Measurements from ENCODE around the gene INPP5A.

Gene INPP5A

DNA sequence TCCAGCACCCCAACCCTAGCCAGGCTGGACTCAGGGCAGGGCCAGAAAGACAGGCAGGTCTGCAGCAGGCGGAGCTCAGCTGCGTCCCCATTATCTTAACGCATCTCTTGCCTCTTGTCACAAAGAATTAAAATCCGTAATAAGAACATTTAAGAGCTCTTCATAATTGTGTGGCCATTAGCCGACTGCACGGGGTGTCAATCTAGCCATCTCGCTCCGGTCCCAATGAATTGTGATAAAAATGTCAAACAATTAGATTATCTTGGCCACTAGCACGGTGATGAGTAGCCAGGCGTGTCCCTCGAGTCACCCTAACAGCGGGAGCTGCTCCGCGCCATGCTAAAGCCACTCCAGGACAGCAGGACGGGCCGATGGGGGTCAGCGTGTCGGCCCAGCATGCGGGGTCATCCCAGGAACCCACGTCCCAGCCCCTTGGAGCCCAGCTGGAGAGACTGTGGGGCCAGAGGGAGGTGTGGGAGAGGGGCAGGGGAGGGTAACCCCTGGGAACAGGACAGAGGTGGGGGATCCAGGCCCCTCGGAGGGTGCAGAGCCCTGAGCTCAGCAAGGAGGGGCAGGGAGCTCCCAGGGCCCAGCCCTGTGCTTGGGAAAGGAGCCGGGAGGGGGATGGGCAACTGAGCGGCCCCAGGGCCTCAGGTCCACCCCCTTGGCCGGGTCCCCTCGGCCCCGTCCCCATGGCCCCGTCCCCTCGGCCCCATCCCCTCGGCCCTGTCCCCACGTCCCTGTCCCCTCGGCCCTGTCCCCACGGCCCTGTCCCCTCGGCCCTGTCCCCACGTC, 266.0 kb downstream of the INPP5A start:
- Histone ChIP-seq H3K36me3 (ENCODE audit: control insufficient read depth in 1 of 2, insufficient read depth in 2 of 2, low read length in 2 of 2) (no peaks in the 10 kb centered on the region), H3K4me3 (ENCODE audit: low read depth in 1 of 2, low read length in 2 of 2) (no peak overlapping the region), H3K27me3 (ENCODE audit: control insufficient read depth in 1 of 2, insufficient read depth in 2 of 2, low read length in 2 of 2) (no peaks in the 10 kb centered on the region), H3K9ac (ENCODE audit: low read depth in 1 of 2, low read length in 2 of 2) (no peak overlapping the region), H3K27ac (ENCODE audit: low read depth, low read length) (no peak overlapping the region), H3K4me1 (ENCODE audit: control insufficient read depth in 1 of 2, insufficient read depth in 2 of 2, low read length in 2 of 2) (no peaks in the 10 kb centered on the region), H3K9me3 (ENCODE audit: control insufficient read depth in 1 of 2, low read length in 2 of 2) (peaks cover 3% of the 10 kb centered on the region in 2 donors)

DNA sequence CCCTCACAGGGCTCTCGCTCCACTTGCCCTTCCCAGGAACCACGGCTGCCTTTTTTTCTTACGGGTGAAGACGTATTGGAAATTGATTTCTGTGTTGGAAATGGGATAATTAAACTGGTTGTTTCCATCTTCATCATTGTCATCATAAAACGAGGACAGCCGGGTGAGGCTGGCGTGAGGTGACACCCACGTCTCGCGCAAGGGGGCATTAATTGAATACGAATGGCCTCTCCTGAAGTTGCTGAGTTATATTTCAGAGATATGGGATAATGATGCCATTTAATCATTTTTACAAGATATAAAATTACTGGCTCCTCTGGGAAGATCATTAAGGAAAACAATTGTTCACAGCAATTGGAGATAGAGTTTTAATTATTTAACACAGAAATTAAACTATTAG, 266.7 kb downstream of the INPP5A start:
- Histone ChIP-seq H3K9me3 (ENCODE audit: control insufficient read depth in 1 of 2, low read length in 2 of 2) (peaks cover 3% of the 10 kb centered on the region in 2 donors), H3K27me3 (ENCODE audit: control insufficient read depth in 1 of 2, insufficient read depth in 2 of 2, low read length in 2 of 2) (no peaks in the 10 kb centered on the region), H3K4me3 (ENCODE audit: low read depth in 1 of 2, low read length in 2 of 2) (no peak overlapping the region), H3K27ac (ENCODE audit: low read depth, low read length) (no peak overlapping the region), H3K9ac (ENCODE audit: low read depth in 1 of 2, low read length in 2 of 2) (no peak overlapping the region), H3K36me3 (ENCODE audit: control insufficient read depth in 1 of 2, insufficient read depth in 2 of 2, low read length in 2 of 2) (no peaks in the 10 kb centered on the region), H3K4me1 (ENCODE audit: control insufficient read depth in 1 of 2, insufficient read depth in 2 of 2, low read length in 2 of 2) (no peaks in the 10 kb centered on the region)

DNA sequence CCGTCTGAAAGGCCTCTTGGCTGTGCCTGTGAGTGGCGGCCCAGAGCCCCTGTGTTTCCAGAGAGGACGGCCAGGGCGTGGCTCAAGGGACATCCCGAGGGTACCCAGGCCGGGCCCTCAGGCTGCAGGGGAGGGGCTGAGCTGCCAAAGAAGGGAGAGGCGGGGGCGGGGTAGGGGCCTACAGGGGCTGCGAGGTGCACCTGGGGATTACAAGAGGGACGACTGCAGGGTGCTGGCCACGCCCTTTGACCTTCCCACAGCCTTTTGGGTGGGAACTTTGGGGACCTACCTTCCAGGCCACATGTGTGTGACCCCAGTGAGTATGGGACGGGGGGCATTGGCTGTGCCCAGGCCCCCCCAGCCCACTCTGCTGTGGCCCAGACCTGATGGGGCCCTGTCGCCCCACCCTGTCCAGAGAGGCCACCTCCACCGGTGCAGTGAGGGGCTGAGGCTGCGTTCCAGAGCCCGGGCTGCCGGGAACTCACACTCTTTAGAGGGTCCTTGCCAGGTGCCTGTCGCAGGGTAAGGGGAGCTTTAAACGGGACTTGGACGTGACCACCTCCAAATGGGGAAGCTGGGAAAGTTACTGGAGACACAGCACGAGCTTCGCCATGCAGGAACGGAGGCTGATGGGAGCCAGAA, 267.3 kb downstream of the INPP5A start:
- H3K4me1 ChIP-seq (ENCODE audit: control insufficient read depth in 1 of 2, insufficient read depth in 2 of 2, low read length in 2 of 2) = no peaks in the 10 kb centered on the region
- no peak overlapping the region for H3K27ac ChIP-seq (ENCODE audit: low read depth, low read length)
- no peaks in the 10 kb centered on the region for H3K36me3 ChIP-seq (ENCODE audit: control insufficient read depth in 1 of 2, insufficient read depth in 2 of 2, low read length in 2 of 2)
- no peaks in the 10 kb centered on the region for H3K27me3 ChIP-seq (ENCODE audit: control insufficient read depth in 1 of 2, insufficient read depth in 2 of 2, low read length in 2 of 2)
- H3K9ac ChIP-seq (ENCODE audit: low read depth in 1 of 2, low read length in 2 of 2) = no peak overlapping the region
- peaks cover 3% of the 10 kb centered on the region in 2 donors for H3K9me3 ChIP-seq (ENCODE audit: control insufficient read depth in 1 of 2, low read length in 2 of 2)
- no peak overlapping the region for H3K4me3 ChIP-seq (ENCODE audit: low read depth in 1 of 2, low read length in 2 of 2)

- H3K9me3 ChIP-seq (ENCODE audit: control insufficient read depth in 1 of 2, low read length in 2 of 2) = peaks cover 3% of the 10 kb centered on the region in 2 donors
- no peaks in the 10 kb centered on the region for H3K27me3 ChIP-seq (ENCODE audit: control insufficient read depth in 1 of 2, insufficient read depth in 2 of 2, low read length in 2 of 2)
- H3K4me3 ChIP-seq (ENCODE audit: low read depth in 1 of 2, low read length in 2 of 2) = no peak overlapping the region
- no peak overlapping the region for H3K9ac ChIP-seq (ENCODE audit: low read depth in 1 of 2, low read length in 2 of 2)
- no peak overlapping the region for H3K27ac ChIP-seq (ENCODE audit: low read depth, low read length)
- no peaks in the 10 kb centered on the region for H3K4me1 ChIP-seq (ENCODE audit: control insufficient read depth in 1 of 2, insufficient read depth in 2 of 2, low read length in 2 of 2)
- no peaks in the 10 kb centered on the region for H3K36me3 ChIP-seq (ENCODE audit: control insufficient read depth in 1 of 2, insufficient read depth in 2 of 2, low read length in 2 of 2)
These were observed 268.0 kb downstream of the INPP5A start for GRCh38 chr10:132805599-132805998.

GRCh38 chr10:132806110-132806509, 268.5 kb downstream of the INPP5A start:
- no peaks in the 10 kb centered on the region for H3K36me3 ChIP-seq (ENCODE audit: control insufficient read depth in 1 of 2, insufficient read depth in 2 of 2, low read length in 2 of 2)
- peaks cover 3% of the 10 kb centered on the region in 2 donors for H3K9me3 ChIP-seq (ENCODE audit: control insufficient read depth in 1 of 2, low read length in 2 of 2)
- H3K9ac ChIP-seq (ENCODE audit: low read depth in 1 of 2, low read length in 2 of 2) = no peak overlapping the region
- H3K27ac ChIP-seq (ENCODE audit: low read depth, low read length) = no peak overlapping the region
- H3K4me1 ChIP-seq (ENCODE audit: control insufficient read depth in 1 of 2, insufficient read depth in 2 of 2, low read length in 2 of 2) = no peaks in the 10 kb centered on the region
- H3K27me3 ChIP-seq (ENCODE audit: control insufficient read depth in 1 of 2, insufficient read depth in 2 of 2, low read length in 2 of 2) = no peaks in the 10 kb centered on the region
- no peak overlapping the region for H3K4me3 ChIP-seq (ENCODE audit: low read depth in 1 of 2, low read length in 2 of 2)

GRCh38 chr10:132806561-132807003, 269.0 kb downstream of the INPP5A start:
- no peak overlapping the region for H3K4me3 ChIP-seq (ENCODE audit: low read depth in 1 of 2, low read length in 2 of 2)
- H3K27me3 ChIP-seq (ENCODE audit: control insufficient read depth in 1 of 2, insufficient read depth in 2 of 2, low read length in 2 of 2) = no peaks in the 10 kb centered on the region
- H3K27ac ChIP-seq (ENCODE audit: low read depth, low read length) = no peak overlapping the region
- H3K4me1 ChIP-seq (ENCODE audit: control insufficient read depth in 1 of 2, insufficient read depth in 2 of 2, low read length in 2 of 2) = no peaks in the 10 kb centered on the region
- H3K36me3 ChIP-seq (ENCODE audit: control insufficient read depth in 1 of 2, insufficient read depth in 2 of 2, low read length in 2 of 2) = no peaks in the 10 kb centered on the region
- H3K9me3 ChIP-seq (ENCODE audit: control insufficient read depth in 1 of 2, low read length in 2 of 2) = peaks cover 3% of the 10 kb centered on the region in 2 donors
- no peak overlapping the region for H3K9ac ChIP-seq (ENCODE audit: low read depth in 1 of 2, low read length in 2 of 2)

- H3K27me3 ChIP-seq (ENCODE audit: control insufficient read depth in 1 of 2, insufficient read depth in 2 of 2, low read length in 2 of 2) = no peaks in the 10 kb centered on the region
- no peaks in the 10 kb centered on the region for H3K9me3 ChIP-seq (ENCODE audit: control insufficient read depth in 1 of 2, low read length in 2 of 2)
- H3K36me3 ChIP-seq (ENCODE audit: control insufficient read depth in 1 of 2, insufficient read depth in 2 of 2, low read length in 2 of 2) = no peaks in the 10 kb centered on the region
- no peak overlapping the region for H3K27ac ChIP-seq (ENCODE audit: low read depth, low read length)
- no peaks in the 10 kb centered on the region for H3K4me1 ChIP-seq (ENCODE audit: control insufficient read depth in 1 of 2, insufficient read depth in 2 of 2, low read length in 2 of 2)
- no peak overlapping the region for H3K9ac ChIP-seq (ENCODE audit: low read depth in 1 of 2, low read length in 2 of 2)
- H3K4me3 ChIP-seq (ENCODE audit: low read depth in 1 of 2, low read length in 2 of 2) = no peak overlapping the region
These were observed 270.0 kb downstream of the INPP5A start for GRCh38 chr10:132807621-132808049.

GRCh38 chr10:132808383-132809231, 271.0 kb downstream of the INPP5A start:
- no peak overlapping the region for H3K27ac ChIP-seq (ENCODE audit: low read depth, low read length)
- H3K9me3 ChIP-seq (ENCODE audit: control insufficient read depth in 1 of 2, low read length in 2 of 2) = no peaks in the 10 kb centered on the region
- H3K4me3 ChIP-seq (ENCODE audit: low read depth in 1 of 2, low read length in 2 of 2) = no peak overlapping the region
- no peaks in the 10 kb centered on the region for H3K36me3 ChIP-seq (ENCODE audit: control insufficient read depth in 1 of 2, insufficient read depth in 2 of 2, low read length in 2 of 2)
- no peak overlapping the region for H3K9ac ChIP-seq (ENCODE audit: low read depth in 1 of 2, low read length in 2 of 2)
- H3K4me1 ChIP-seq (ENCODE audit: control insufficient read depth in 1 of 2, insufficient read depth in 2 of 2, low read length in 2 of 2) = no peaks in the 10 kb centered on the region
- H3K27me3 ChIP-seq (ENCODE audit: control insufficient read depth in 1 of 2, insufficient read depth in 2 of 2, low read length in 2 of 2) = no peaks in the 10 kb centered on the region

DNA sequence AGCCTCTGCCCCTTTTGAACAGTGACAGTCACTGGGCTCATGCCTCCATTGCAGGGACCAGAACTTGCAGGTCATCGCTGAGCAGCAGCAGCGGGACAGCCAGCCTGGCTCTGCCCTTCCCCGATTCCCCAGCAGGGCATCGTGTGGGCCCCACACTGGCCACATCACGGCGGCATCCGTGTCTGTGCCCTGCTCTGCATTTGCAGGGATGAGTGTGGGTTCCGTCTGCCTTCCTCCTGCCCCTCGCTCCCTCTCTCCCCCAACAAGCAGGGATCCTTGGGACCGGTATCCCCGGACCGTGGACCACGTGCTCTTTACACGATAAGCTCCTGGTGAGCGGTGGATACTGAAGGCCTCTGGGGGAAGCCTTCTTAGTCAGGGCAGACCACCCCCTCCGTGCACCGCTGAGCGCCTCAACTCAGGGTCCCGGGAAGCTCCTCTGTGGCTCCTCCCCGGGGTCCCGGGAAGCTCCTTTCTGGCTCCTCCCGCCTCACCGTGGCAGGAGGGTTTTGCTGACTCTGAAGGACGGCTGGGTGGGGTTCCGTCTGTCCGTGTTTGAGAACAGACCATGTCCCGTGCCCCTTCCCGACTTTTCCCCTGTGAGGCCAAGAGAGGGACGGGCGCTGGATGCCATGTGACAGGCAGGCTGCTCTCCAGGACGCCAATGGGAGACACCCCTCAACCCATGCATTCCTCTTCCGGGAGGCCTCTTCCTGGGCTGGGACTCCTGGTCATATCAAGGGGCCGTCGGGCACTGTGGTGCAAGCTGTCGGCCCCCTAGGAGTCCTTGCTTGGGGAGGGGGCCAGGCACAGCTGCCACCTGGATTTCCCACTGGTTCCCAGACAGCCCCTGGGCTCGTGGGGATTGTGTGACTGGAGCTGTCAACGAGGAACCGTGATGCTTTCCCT, 271.9 kb downstream of the INPP5A start:
- H3K9me3 ChIP-seq (ENCODE audit: control insufficient read depth in 1 of 2, low read length in 2 of 2) = no peaks in the 10 kb centered on the region
- H3K9ac ChIP-seq (ENCODE audit: low read depth in 1 of 2, low read length in 2 of 2) = no peak overlapping the region
- no peaks in the 10 kb centered on the region for H3K36me3 ChIP-seq (ENCODE audit: control insufficient read depth in 1 of 2, insufficient read depth in 2 of 2, low read length in 2 of 2)
- H3K4me3 ChIP-seq (ENCODE audit: low read depth in 1 of 2, low read length in 2 of 2) = no peak overlapping the region
- H3K4me1 ChIP-seq (ENCODE audit: control insufficient read depth in 1 of 2, insufficient read depth in 2 of 2, low read length in 2 of 2) = no peaks in the 10 kb centered on the region
- H3K27me3 ChIP-seq (ENCODE audit: control insufficient read depth in 1 of 2, insufficient read depth in 2 of 2, low read length in 2 of 2) = no peaks in the 10 kb centered on the region
- H3K27ac ChIP-seq (ENCODE audit: low read depth, low read length) = no peak overlapping the region

Data from duodenal mucosa (tissue), 2 donors.